HL-60/S4 (cell line): ENCODE results near the gene MAGI2.

Source experiments
- in situ Hi-C: fragments of 300-500 bp; cut with MboI; formaldehyde crosslinking; loops from 2 replicates; pipeline ENCODE4 v1.14.3; 2022; ENCODE audit warnings: low sequenced_read_pairs

The MAGI2 gene

GRCh38 chr7:79180533-79180932 lies 272.9 kb downstream of the MAGI2 start:
- in situ Hi-C loops: no loop called here

DNA sequence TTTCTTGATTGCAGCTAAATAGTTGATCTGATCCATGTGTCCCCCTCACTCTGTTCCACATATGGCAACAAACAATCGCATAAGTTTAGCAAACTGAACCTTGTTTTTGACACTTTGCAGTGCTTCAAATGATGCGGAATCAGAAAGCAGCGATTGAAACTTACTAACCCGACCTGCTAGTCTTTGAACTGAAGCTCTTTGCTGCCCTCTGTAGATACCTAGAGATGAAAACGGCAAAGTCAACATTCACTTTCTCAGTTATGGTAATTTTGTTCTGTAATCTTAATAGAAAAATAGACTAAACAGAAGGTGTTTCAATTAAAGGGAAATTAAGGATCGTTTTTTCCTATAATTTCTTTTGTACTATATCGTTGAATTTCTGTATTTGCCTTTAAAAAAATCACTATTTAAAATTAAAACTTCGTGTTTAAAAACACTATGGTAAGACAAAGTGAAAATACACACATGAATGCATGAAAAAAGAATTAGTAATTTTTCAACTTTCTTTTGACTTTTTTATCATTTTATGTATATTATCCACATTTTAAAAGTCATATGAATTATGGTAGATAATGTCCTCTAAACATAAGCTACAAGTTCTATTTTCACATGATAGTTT lies 276.5 kb downstream of the MAGI2 start:
- in situ Hi-C loops: no loop called here

GRCh38 chr7:79175374-79175773 lies 278.1 kb downstream of the MAGI2 start:
- in situ Hi-C loops: no loop called here

DNA sequence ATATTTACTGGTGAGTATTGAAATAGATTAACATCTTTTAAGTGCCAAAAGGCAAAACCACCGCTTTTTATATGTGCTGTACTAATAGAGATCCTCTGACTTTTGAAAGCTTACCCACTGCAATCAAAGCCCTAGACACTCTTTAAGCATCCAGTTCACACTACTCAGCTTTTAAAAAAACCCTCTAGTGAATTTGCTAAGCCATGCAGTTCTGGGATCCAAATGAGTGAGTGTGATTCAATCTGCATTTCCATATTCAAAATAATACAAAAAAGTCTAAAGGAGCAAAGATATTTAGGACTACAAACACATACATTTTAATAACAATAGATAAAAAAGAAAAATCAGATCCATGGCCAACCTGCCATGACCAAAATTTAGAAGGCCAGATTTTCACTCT lies 288.2 kb downstream of the MAGI2 start:
- in situ Hi-C loops: no loop called here

DNA sequence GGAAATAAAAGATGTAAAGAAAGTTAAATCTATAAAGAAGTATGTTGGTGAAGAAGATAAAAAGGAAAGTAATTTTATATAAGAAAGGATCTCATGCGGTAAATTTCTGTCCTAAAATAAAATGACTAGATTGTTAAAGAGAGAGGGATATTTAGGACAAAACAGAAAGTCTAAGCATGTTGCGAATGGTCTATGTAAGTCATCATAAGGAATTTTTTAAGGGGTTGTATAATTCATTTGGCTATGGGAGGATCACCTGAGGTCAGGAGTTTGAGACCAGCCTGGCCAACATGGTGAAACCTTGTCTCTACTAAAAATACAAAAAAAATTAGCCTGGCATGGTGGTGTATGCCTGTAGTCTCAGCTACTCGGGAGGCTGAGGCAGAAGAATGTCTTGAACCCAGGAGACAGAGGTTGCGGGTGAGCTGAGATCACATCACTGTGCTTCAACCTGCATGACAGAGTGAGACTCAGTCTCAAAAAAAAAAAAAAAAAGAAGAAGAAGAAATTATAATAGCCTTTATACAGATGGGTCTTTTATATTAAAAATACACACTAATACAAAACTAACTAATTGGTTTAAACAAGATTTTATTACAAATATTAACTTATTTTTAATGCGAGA lies 294.3 kb downstream of the MAGI2 start:
- in situ Hi-C loops: no loop called here

- in situ Hi-C loops: no loop called here
Observed at GRCh38 chr7:79157281-79157680, 296.2 kb downstream of the MAGI2 start.

DNA sequence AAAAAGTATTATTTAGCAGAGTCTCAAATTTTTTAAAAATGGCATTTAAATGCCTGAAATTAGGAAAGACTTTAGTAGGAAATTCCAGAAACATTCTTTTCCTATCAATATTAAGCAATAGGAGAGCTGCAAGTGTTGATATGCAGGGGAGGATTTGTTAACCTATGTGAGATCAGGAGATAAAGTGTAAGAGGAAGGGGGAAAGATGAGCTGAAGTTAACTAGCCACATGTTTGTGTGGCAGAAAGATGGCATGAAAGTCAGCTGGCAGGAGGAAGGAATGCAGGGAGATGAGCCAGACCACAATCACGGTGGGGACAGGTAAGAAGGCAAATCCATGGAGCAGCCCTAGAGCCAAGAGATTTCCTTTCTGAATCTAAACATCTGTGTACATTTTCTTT lies 303.6 kb downstream of the MAGI2 start:
- in situ Hi-C loops: no loop called here

DNA sequence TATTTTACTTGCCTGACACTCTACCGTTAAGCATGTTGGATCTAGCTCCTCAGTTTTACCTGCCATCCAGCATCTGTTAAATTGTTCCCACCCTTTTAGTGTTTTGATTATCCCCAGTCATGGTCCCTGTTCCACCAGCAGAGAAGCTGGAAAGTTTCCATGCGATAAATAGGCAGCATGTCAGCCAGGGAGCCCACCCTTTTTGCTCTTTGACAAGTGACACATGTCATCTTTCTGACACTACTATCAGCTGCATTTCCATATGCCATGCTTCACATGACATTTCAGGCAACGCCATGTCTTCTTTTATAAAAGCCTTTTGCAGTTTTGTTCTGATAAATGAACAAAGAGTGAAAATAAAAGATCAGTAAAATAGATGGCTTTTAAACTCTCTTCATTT lies 310.8 kb downstream of the MAGI2 start:
- in situ Hi-C loops: no loop called here

- in situ Hi-C loops: no loop called here
Observed at GRCh38 chr7:79141252-79141651, 312.2 kb downstream of the MAGI2 start.

GRCh38 chr7:79137942-79138341 lies 315.5 kb downstream of the MAGI2 start:
- in situ Hi-C loops: no loop called here

GRCh38 chr7:79132844-79133451 lies 320.5 kb downstream of the MAGI2 start:
- in situ Hi-C loops: no loop called here

DNA sequence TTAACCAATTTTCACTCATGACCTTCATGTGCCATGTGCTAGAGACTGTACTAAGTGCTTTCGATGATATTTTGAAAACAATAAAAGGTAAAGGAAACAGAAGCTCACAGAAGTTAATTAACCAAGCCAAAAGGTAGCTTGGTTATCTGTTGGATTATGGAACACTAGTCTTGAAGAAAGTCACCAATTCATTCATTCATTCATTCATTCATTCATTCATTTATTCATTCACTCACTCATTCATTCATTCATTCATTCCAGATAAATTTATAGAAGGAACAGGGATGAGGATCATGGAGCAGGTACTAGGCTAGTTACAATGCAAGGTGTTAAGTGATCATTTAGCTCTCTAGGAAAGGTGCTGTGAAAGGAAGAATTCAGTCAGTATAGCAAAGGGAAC lies 322.8 kb downstream of the MAGI2 start:
- in situ Hi-C loops: no loop called here

DNA sequence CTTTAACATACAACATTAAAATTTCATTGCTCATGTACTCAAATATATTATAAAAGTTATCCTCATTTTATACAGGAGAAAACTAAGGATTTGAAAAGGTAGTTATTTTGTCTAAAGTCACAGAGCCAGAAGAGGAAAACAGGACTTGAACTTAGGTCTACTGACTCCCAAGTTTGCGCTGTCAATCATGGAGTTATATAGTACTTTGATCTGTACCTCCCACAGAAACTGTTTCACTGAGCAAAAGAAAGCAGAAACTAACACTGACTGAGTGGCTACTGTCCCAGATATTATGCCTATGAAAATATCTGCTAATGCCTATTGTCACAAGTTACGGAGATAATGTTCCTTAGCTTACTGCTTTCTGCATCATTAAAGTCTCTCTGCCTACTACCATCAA lies 329.1 kb downstream of the MAGI2 start:
- in situ Hi-C loops: no loop called here

DNA sequence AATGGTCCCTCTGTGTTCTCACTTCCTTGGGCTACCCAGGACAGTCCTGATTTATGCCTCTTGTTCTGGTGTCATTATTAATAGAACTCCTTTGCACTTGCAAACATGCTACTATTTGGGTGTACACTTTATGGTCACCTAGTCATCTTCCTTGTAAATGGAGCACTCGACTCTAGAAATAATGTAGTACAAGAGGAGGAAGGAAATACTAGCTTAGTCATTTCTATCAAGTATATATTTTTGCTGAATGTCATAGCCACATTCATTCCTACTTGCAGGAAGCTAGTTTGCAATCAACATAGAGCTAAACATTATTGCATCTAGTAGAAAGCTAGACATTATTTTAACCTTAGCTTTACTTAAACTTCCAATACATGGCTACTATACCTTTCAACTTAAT lies 335.3 kb downstream of the MAGI2 start:
- in situ Hi-C loops: no loop called here

DNA sequence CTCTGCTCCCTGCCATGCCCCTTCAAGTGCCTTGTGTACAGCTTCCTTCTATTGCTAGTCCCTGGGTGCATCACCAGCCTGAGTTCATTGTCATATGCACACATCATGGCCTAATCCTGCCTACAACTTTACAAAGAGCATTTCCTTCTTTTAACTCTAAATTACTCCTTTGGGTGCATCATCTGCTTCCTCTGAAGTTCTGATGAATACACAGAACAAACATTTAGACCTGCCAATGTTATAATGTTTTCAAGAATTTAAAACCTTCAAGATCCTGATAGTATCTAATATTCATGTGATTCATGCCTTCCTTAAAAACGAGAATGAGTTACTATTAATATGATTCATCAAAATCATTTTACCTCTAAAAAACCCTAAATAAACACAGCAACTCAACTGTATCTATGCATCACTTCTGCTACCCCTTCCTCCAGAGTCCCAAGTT lies 357.1 kb downstream of the MAGI2 start:
- in situ Hi-C loops: no loop called here

DNA sequence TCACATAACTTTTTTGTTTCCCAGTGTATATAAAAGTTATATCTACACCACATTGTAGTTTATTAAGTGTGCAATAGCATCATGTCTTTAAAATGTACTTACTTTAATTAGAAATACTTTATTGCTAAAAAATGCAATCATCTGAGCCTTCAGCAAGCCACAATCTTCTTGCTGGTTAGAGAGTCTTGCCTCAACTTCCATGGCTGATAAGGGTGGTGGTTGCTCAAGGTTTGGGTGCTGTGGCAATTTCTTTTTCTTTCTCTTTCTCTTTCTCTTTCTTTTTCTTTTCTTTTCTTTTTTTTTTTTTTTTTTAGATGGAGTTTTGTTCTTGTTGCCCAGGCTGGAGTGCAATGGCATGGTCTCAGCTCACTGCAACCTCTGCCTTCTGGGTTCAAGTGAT lies 360.0 kb downstream of the MAGI2 start:
- in situ Hi-C loops: no loop called here

DNA sequence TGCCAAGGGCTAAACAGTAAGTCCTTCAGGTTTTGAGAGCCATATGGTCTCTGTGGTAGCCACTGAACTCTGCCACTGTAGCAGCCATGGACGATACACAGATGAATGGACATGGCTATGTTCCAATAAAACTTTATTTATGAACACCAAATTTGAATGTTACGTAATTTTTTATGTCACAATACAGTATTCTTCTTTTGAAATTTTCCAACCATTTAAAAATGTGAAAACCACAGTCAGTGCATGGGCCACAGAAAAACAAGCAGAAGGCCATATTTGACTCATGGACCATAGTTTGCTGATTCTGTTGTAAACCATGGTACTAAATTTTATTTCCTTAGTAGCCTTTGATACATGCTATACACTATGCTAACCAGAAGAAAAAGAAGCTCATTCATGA lies 361.8 kb downstream of the MAGI2 start:
- in situ Hi-C loops: no loop called here

DNA sequence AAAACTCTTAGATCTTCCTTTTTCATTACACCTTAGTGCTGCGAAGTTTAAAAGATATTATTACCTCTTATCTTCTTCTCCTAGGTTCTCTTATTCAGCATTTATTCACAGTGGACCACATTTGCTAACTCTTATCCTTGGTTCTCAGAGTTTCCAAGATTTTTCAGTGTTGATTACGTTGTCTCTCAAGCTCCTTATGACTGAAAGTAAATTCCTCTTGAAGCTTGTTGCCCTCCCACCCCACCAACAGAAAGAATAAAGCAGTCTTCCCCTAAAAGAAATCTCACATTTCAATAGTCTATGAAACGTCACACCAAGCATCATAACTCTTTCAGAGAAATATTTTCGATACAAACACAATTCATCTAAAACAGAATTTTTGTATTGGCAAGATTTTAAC lies 362.5 kb downstream of the MAGI2 start:
- in situ Hi-C loops: no loop called here

GRCh38 chr7:79090543-79090942 lies 362.9 kb downstream of the MAGI2 start:
- in situ Hi-C loops: no loop called here

DNA sequence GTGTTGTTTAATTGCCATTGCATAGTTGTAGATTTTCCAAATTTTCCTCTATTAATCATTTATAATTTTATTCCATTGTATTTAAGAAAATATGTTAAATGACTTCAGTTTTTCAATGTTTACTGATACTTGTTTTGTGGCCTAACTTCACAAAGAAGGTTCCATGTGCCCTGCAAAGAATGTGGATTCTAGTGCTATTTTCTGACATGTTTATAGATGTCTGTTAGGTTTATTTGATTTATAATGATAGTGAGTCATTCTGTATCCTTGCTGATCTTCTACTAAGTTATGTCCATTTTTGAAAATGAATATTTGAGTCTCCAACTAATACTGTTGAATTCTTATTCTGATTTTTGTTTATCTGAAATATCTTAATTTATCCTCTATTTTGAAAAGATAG lies 369.0 kb downstream of the MAGI2 start:
- in situ Hi-C loops: no loop called here

DNA sequence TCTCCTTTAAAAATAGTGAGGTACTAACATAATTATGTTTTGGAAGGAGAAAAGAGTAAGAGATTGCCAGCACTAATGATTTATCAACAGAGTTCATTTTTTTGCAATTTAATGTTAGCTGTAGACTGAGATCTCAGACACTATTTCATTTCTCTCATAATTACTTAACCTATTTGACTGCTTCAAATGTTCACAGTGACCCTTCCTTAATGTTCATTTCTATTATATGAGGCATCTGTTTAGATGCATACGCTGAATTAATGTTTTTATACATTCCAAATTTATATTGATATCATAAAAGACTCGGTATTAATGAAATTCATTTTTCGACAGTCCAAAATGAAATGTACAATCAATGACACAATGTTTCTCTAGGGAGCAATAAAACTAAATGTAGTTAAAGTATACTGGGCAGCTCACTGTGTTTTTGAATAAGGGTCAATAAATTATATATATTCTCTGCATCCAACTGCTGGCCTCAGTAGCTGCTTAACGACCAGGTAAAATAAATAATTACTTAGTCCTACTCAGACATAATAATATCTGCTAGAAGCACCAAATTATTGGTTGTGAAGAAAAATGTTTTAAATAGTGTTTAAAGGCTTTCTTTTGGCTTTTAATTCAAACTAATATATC lies 373.4 kb downstream of the MAGI2 start:
- in situ Hi-C loops: no loop called here

DNA sequence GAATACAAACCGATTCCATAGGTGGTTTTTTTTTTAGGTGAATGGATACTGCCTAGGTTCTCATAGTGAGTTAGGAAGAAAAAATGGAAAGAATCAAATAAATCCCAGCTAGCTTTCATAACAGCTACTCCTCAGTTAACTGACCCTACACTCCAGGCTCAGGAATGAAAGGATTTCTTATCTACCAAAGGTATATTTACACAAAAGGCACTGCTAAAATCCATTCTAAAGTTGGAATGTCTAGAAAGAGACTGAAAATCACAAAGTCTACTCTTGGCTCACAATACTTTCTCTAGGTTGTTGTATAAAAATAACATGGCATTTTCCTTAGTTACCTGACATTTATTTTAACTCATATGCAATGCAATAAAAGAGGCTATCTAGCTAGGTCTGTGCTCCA lies 375.2 kb downstream of the MAGI2 start:
- in situ Hi-C loops: no loop called here
